22Rv1 (cell line): ENCODE data around the gene SELENOK.
A peak's percentile ranks its signal among the peaks of the same experiment; 100 is the strongest.

ENCODE experiments used
- H3K27ac ChIP-seq: fragments of 450-650 bp; 2 replicates; pipeline ENCODE4 v1.5.1; 2017
- CTCF ChIP-seq: fragments of 450-650 bp; IDR thresholded peaks from 2 replicates; pipeline ENCODE4 v1.5.1; 2017; ENCODE audit warnings: mild to moderate bottlenecking
- ZFX ChIP-seq: fragments of 450-650 bp; IDR thresholded peaks from 2 replicates; pipeline ENCODE4 v1.6.1; 2017; ENCODE audit warnings: antibody characterized with exemption, borderline replicate concordance

Gene SELENOK

GRCh38 chr3:53862241-53862640 lies 29.4 kb downstream of the SELENOK start:
- H3K27ac ChIP-seq: no peak overlapping the region
- TF ChIP-seq CTCF (no peak), ZFX (no peak)

- H3K27ac ChIP-seq: no peak overlapping the region
- TF ChIP-seq ZFX (no peak), CTCF (no peak)
These were observed 31.5 kb downstream of the SELENOK start for GRCh38 chr3:53860196-53860595.

- TF ChIP-seq CTCF: no peak
- no peak for TF ChIP-seq ZFX
- 0 out of 2 replicates have a peak overlapping the region, but pooled peaks have one; percentile 12 for H3K27ac ChIP-seq
These were observed 32.5 kb downstream of the SELENOK start for GRCh38 chr3:53859178-53859577.

GRCh38 chr3:53858096-53858741 lies 33.4 kb downstream of the SELENOK start:
- no peak overlapping the region for H3K27ac ChIP-seq
- TF ChIP-seq CTCF (no peak), ZFX (no peak)

DNA sequence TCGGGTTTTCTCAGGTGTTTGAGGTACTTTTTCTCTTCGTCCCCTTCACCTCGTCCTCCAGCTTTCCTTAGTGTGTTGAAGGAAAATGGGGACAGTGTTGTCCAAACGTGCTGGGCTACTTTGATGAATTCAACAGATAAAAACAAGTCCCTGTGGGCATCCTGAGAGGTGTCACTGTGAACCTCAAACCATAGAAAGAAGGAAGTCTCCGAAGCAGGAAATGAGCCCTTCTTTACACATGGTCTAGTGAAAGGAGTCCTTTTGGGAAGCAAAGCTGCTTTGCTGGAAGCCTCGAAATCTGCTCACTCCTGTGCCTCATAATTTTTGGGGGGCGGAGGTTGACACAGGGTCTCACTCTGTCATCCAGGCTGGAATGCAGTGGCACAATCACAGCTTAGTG lies 34.7 kb downstream of the SELENOK start:
- no peak overlapping the region for H3K27ac ChIP-seq
- TF ChIP-seq CTCF (no peak), ZFX (no peak)

DNA sequence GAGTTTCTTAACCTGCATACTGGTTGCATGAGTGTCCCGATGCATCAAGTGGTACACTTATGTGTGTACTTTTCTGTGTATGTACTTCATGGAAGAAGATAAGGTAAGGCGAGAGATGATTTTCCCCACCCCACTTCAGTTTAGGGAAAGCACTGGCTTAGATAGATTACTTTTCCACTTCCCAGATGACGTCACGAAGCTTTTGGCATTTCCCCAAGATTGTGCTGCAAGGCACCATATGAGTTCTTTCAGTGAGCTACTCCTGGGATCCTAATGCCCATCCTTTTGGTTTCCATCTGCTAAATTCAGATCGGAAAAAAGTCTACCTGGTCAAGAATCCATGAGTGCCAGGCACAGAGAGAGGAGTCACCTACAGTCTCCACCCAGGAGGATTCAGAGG lies 40.8 kb downstream of the SELENOK start:
- no peak overlapping the region for H3K27ac ChIP-seq

More for the DNA sequence above, 40.8 kb downstream of the SELENOK start:
- TF ChIP-seq ZFX (no peak), CTCF (no peak)
